ENCODE measurements around the gene NXNL1.
"Not testable (repeated sequence)": the region's sequence is repeated elsewhere in the genome, so short reads cannot be mapped to it uniquely, and the experiment has no call there.

Gene NXNL1

GRCh38 chr19:17486545-17487240 is 26.0 kb upstream of the NXNL1 start:
- Histone ChIP-seq H3K4me1 (ENCODE audit: control insufficient read depth in 1 of 2, insufficient read depth in 2 of 2, low read length in 2 of 2) (peaks cover 8 to 21% of the 10 kb centered on the region in 2 donors), H3K4me3 (ENCODE audit: low read depth in 1 of 2, low read length in 2 of 2) (no peak overlapping the region), H3K27me3 (ENCODE audit: control insufficient read depth in 1 of 2, insufficient read depth in 2 of 2, low read length in 2 of 2) (no peaks in the 10 kb centered on the region), H3K9me3 (ENCODE audit: control insufficient read depth in 1 of 2, low read length in 2 of 2) (no peaks in the 10 kb centered on the region), H3K27ac (ENCODE audit: low read depth, low read length) (no peak overlapping the region), H3K36me3 (ENCODE audit: control insufficient read depth in 1 of 2, insufficient read depth in 2 of 2, low read length in 2 of 2) (no peaks in the 10 kb centered on the region), H3K9ac (ENCODE audit: low read depth in 1 of 2, low read length in 2 of 2) (no peak overlapping the region)

GRCh38 chr19:17484520-17485185 is 23.9 kb upstream of the NXNL1 start:
- Histone ChIP-seq H3K9ac (ENCODE audit: low read depth in 1 of 2, low read length in 2 of 2) (no peak overlapping the region), H3K4me3 (ENCODE audit: low read depth in 1 of 2, low read length in 2 of 2) (no peak overlapping the region), H3K27ac (ENCODE audit: low read depth, low read length) (no peak overlapping the region), H3K4me1 (ENCODE audit: control insufficient read depth in 1 of 2, insufficient read depth in 2 of 2, low read length in 2 of 2) (peaks cover 8 to 20% of the 10 kb centered on the region in 2 donors), H3K9me3 (ENCODE audit: control insufficient read depth in 1 of 2, low read length in 2 of 2) (no peaks in the 10 kb centered on the region), H3K27me3 (ENCODE audit: control insufficient read depth in 1 of 2, insufficient read depth in 2 of 2, low read length in 2 of 2) (no peaks in the 10 kb centered on the region), H3K36me3 (ENCODE audit: control insufficient read depth in 1 of 2, insufficient read depth in 2 of 2, low read length in 2 of 2) (no peaks in the 10 kb centered on the region)

GRCh38 chr19:17483605-17484002 is 22.9 kb upstream of the NXNL1 start:
- H3K4me1 ChIP-seq (ENCODE audit: control insufficient read depth in 1 of 2, insufficient read depth in 2 of 2, low read length in 2 of 2) = peaks cover 6 to 12% of the 10 kb centered on the region in 2 donors
- no peak overlapping the region for H3K9ac ChIP-seq (ENCODE audit: low read depth in 1 of 2, low read length in 2 of 2)
- H3K27me3 ChIP-seq (ENCODE audit: control insufficient read depth in 1 of 2, insufficient read depth in 2 of 2, low read length in 2 of 2) = no peaks in the 10 kb centered on the region
- no peaks in the 10 kb centered on the region for H3K9me3 ChIP-seq (ENCODE audit: control insufficient read depth in 1 of 2, low read length in 2 of 2)
- H3K27ac ChIP-seq (ENCODE audit: low read depth, low read length) = no peak overlapping the region
- H3K36me3 ChIP-seq (ENCODE audit: control insufficient read depth in 1 of 2, insufficient read depth in 2 of 2, low read length in 2 of 2) = no peaks in the 10 kb centered on the region
- H3K4me3 ChIP-seq (ENCODE audit: low read depth in 1 of 2, low read length in 2 of 2) = no peak overlapping the region

GRCh38 chr19:17482877-17483604 is 22.3 kb upstream of the NXNL1 start:
- no peak overlapping the region for H3K9ac ChIP-seq (ENCODE audit: low read depth in 1 of 2, low read length in 2 of 2)
- no peak overlapping the region for H3K27ac ChIP-seq (ENCODE audit: low read depth, low read length)
- no peaks in the 10 kb centered on the region for H3K27me3 ChIP-seq (ENCODE audit: control insufficient read depth in 1 of 2, insufficient read depth in 2 of 2, low read length in 2 of 2)
- H3K9me3 ChIP-seq (ENCODE audit: control insufficient read depth in 1 of 2, low read length in 2 of 2) = no peaks in the 10 kb centered on the region
- H3K4me1 ChIP-seq (ENCODE audit: control insufficient read depth in 1 of 2, insufficient read depth in 2 of 2, low read length in 2 of 2) = peaks cover under 1 to 6% of the 10 kb centered on the region in 2 donors
- H3K36me3 ChIP-seq (ENCODE audit: control insufficient read depth in 1 of 2, insufficient read depth in 2 of 2, low read length in 2 of 2) = no peaks in the 10 kb centered on the region
- H3K4me3 ChIP-seq (ENCODE audit: low read depth in 1 of 2, low read length in 2 of 2) = no peak overlapping the region

GRCh38 chr19:17481986-17482385 is 21.3 kb upstream of the NXNL1 start:
- Histone ChIP-seq H3K9me3 (ENCODE audit: control insufficient read depth in 1 of 2, low read length in 2 of 2) (no peaks in the 10 kb centered on the region), H3K9ac (ENCODE audit: low read depth in 1 of 2, low read length in 2 of 2) (no peak overlapping the region), H3K27me3 (ENCODE audit: control insufficient read depth in 1 of 2, insufficient read depth in 2 of 2, low read length in 2 of 2) (no peaks in the 10 kb centered on the region), H3K36me3 (ENCODE audit: control insufficient read depth in 1 of 2, insufficient read depth in 2 of 2, low read length in 2 of 2) (no peaks in the 10 kb centered on the region), H3K4me3 (ENCODE audit: low read depth in 1 of 2, low read length in 2 of 2) (no peak overlapping the region), H3K27ac (ENCODE audit: low read depth, low read length) (no peak overlapping the region), H3K4me1 (ENCODE audit: control insufficient read depth in 1 of 2, insufficient read depth in 2 of 2, low read length in 2 of 2) (no peaks in the 10 kb centered on the region)

- Histone ChIP-seq H3K27me3 (ENCODE audit: control insufficient read depth in 1 of 2, insufficient read depth in 2 of 2, low read length in 2 of 2) (no peaks in the 10 kb centered on the region), H3K27ac (ENCODE audit: low read depth, low read length) (no peak overlapping the region), H3K9me3 (ENCODE audit: control insufficient read depth in 1 of 2, low read length in 2 of 2) (no peaks in the 10 kb centered on the region), H3K36me3 (ENCODE audit: control insufficient read depth in 1 of 2, insufficient read depth in 2 of 2, low read length in 2 of 2) (no peaks in the 10 kb centered on the region), H3K9ac (ENCODE audit: low read depth in 1 of 2, low read length in 2 of 2) (no peak overlapping the region), H3K4me1 (ENCODE audit: control insufficient read depth in 1 of 2, insufficient read depth in 2 of 2, low read length in 2 of 2) (no peaks in the 10 kb centered on the region), H3K4me3 (ENCODE audit: low read depth in 1 of 2, low read length in 2 of 2) (no peak overlapping the region)
Measured at GRCh38 chr19:17479325-17479791, 18.6 kb upstream of the NXNL1 start.

- H3K4me1 ChIP-seq (ENCODE audit: control insufficient read depth in 1 of 2, insufficient read depth in 2 of 2, low read length in 2 of 2) = peaks cover 6 to 7% of the 10 kb centered on the region in 2 donors
- H3K36me3 ChIP-seq (ENCODE audit: control insufficient read depth in 1 of 2, insufficient read depth in 2 of 2, low read length in 2 of 2) = no peaks in the 10 kb centered on the region
- H3K27me3 ChIP-seq (ENCODE audit: control insufficient read depth in 1 of 2, insufficient read depth in 2 of 2, low read length in 2 of 2) = no peaks in the 10 kb centered on the region
- no peak overlapping the region for H3K27ac ChIP-seq (ENCODE audit: low read depth, low read length)
- no peak overlapping the region for H3K9ac ChIP-seq (ENCODE audit: low read depth in 1 of 2, low read length in 2 of 2)
- H3K9me3 ChIP-seq (ENCODE audit: control insufficient read depth in 1 of 2, low read length in 2 of 2) = no peaks in the 10 kb centered on the region
- H3K4me3 ChIP-seq (ENCODE audit: low read depth in 1 of 2, low read length in 2 of 2) = no peak overlapping the region
Measured at GRCh38 chr19:17475541-17476115, 14.9 kb upstream of the NXNL1 start.

GRCh38 chr19:17475011-17475540 is 14.3 kb upstream of the NXNL1 start:
- not testable (repeated sequence) for H3K4me3 ChIP-seq (ENCODE audit: low read depth in 1 of 2, low read length in 2 of 2); H3K36me3 ChIP-seq (ENCODE audit: control insufficient read depth in 1 of 2, insufficient read depth in 2 of 2, low read length in 2 of 2); H3K27me3 ChIP-seq (ENCODE audit: control insufficient read depth in 1 of 2, insufficient read depth in 2 of 2, low read length in 2 of 2); H3K9me3 ChIP-seq (ENCODE audit: control insufficient read depth in 1 of 2, low read length in 2 of 2); H3K4me1 ChIP-seq (ENCODE audit: control insufficient read depth in 1 of 2, insufficient read depth in 2 of 2, low read length in 2 of 2); H3K27ac ChIP-seq (ENCODE audit: low read depth, low read length); H3K9ac ChIP-seq (ENCODE audit: low read depth in 1 of 2, low read length in 2 of 2)

- H3K36me3 ChIP-seq (ENCODE audit: control insufficient read depth in 1 of 2, insufficient read depth in 2 of 2, low read length in 2 of 2) = no peaks in the 10 kb centered on the region
- no peaks in the 10 kb centered on the region for H3K27me3 ChIP-seq (ENCODE audit: control insufficient read depth in 1 of 2, insufficient read depth in 2 of 2, low read length in 2 of 2)
- no peak overlapping the region for H3K9ac ChIP-seq (ENCODE audit: low read depth in 1 of 2, low read length in 2 of 2)
- peaks cover 16 to 17% of the 10 kb centered on the region in 2 donors for H3K4me1 ChIP-seq (ENCODE audit: control insufficient read depth in 1 of 2, insufficient read depth in 2 of 2, low read length in 2 of 2)
- no peak overlapping the region for H3K4me3 ChIP-seq (ENCODE audit: low read depth in 1 of 2, low read length in 2 of 2)
- H3K9me3 ChIP-seq (ENCODE audit: control insufficient read depth in 1 of 2, low read length in 2 of 2) = no peaks in the 10 kb centered on the region
- H3K27ac ChIP-seq (ENCODE audit: low read depth, low read length) = no peak overlapping the region
Measured at GRCh38 chr19:17473041-17473440, 12.3 kb upstream of the NXNL1 start.

All from duodenal mucosa (tissue), 2 donors.